ENCODE data around the gene ATP2A2. TPM values are rescaled to one million over a fixed set of nuclear protein-coding genes. Genes with fewer than 3 reads are reported as not detected.

ATP2A2 gene
- total RNA-seq (100 to 1,000 TPM in 1 of 2 donors, 10 to 100 TPM in 1; 60.8 to 198 TPM), polyA plus RNA-seq (10 to 100 TPM; 20.9 to 74.3 TPM)

GRCh38 chr12:110280779-110281548 lies at the start of gene ATP2A2:
ATP2A2 (plus strand) TSS chr12:110281247; CDS start chr12:110281790, 543 bp downstream.
- Histone ChIP-seq H3K36me3 (ENCODE audit: control insufficient read depth in 4 of 4, insufficient read depth in 3 of 4, low read depth in 1 of 4, low read length in 3 of 4) (peaks cover 0 to 10% (median under 1%) of the 10 kb centered on the region in 4 donors), H3K4me1 (ENCODE audit: control insufficient read depth in 4 of 4, insufficient read depth in 4 of 4, low read length in 3 of 4) (peaks cover 2 to 47% (median 33%) of the 10 kb centered on the region in 4 donors), H3K4me3 (ENCODE audit: low read depth in 1 of 3, low read length in 3 of 3) (peak within 1 kb of the TSS; percentile 84 to 99 (median 91)), H3K9me3 (ENCODE audit: control insufficient read depth in 4 of 4, low read length in 3 of 4) (no peaks in the 10 kb centered on the region), H3K27ac (ENCODE audit: low read depth in 1 of 2, low read length in 2 of 2) (peak within 1 kb of the TSS; percentile 91 to 95), H3K9ac (ENCODE audit: low read depth in 1 of 2, low read length in 2 of 2) (peak within 1 kb of the TSS; percentile 78 to 84), H3K27me3 (ENCODE audit: control insufficient read depth in 4 of 4, insufficient read depth in 4 of 4, low read length in 3 of 4) (no peaks in the 10 kb centered on the region)
- WGBS = 2% methylated on average over 108 of the region's 108 CpGs
- peak; percentile 87 for DNase-seq (ENCODE audit: low spot score)
- TF ChIP-seq TAF1 (conservative IDR thresholded peaks at IDR 0.05) = peak; percentile 41
- TF ChIP-seq REST (IDR thresholded peaks at IDR 0.05) = peak; percentile 25
- peak; percentile 17 for TF ChIP-seq YY1 (IDR thresholded peaks at IDR 0.05)
- TF ChIP-seq EGR1 (IDR thresholded peaks at IDR 0.05; ENCODE audit: low read depth in 2 of 2) = no peak

- Histone ChIP-seq H3K4me3 (ENCODE audit: low read depth in 1 of 3, low read length in 3 of 3) (no peak overlapping the region), H3K36me3 (ENCODE audit: control insufficient read depth in 4 of 4, insufficient read depth in 3 of 4, low read depth in 1 of 4, low read length in 3 of 4) (no peaks in the 10 kb centered on the region), H3K4me1 (ENCODE audit: control insufficient read depth in 4 of 4, insufficient read depth in 4 of 4, low read length in 3 of 4) (peaks cover 0 to 16% (median 10%) of the 10 kb centered on the region in 4 donors), H3K27ac (ENCODE audit: low read depth in 1 of 2, low read length in 2 of 2) (no peak overlapping the region), H3K9ac (ENCODE audit: low read depth in 1 of 2, low read length in 2 of 2) (no peak overlapping the region), H3K27me3 (ENCODE audit: control insufficient read depth in 4 of 4, insufficient read depth in 4 of 4, low read length in 3 of 4) (no peaks in the 10 kb centered on the region), H3K9me3 (ENCODE audit: control insufficient read depth in 4 of 4, low read length in 3 of 4) (no peaks in the 10 kb centered on the region)
- 80% methylated on average over 6 of the region's 6 CpGs for WGBS
- no peak for DNase-seq (ENCODE audit: low spot score)
- TF ChIP-seq EGR1 (IDR thresholded peaks at IDR 0.05; ENCODE audit: low read depth in 2 of 2) = no peak
- TF ChIP-seq HNF4A (conservative IDR thresholded peaks at IDR 0.05) = no peak
- TF ChIP-seq ZBTB33 (IDR thresholded peaks at IDR 0.05) = no peak
- TF ChIP-seq RAD21 (IDR thresholded peaks at IDR 0.05) = no peak
These were observed 47.7 kb upstream of the ATP2A2 start for GRCh38 chr12:110233212-110233903.

- Histone ChIP-seq H3K27me3 (ENCODE audit: control insufficient read depth in 4 of 4, insufficient read depth in 4 of 4, low read length in 3 of 4) (no peaks in the 10 kb centered on the region), H3K36me3 (ENCODE audit: control insufficient read depth in 4 of 4, insufficient read depth in 3 of 4, low read depth in 1 of 4, low read length in 3 of 4) (no peaks in the 10 kb centered on the region), H3K27ac (ENCODE audit: low read depth in 1 of 2, low read length in 2 of 2) (no peak overlapping the region), H3K9ac (ENCODE audit: low read depth in 1 of 2, low read length in 2 of 2) (peak overlapping the region in 1 of 2 donors; percentile 53), H3K9me3 (ENCODE audit: control insufficient read depth in 4 of 4, low read length in 3 of 4) (no peaks in the 10 kb centered on the region), H3K4me1 (ENCODE audit: control insufficient read depth in 4 of 4, insufficient read depth in 4 of 4, low read length in 3 of 4) (peaks cover 0 to 16% (median 10%) of the 10 kb centered on the region in 4 donors), H3K4me3 (ENCODE audit: low read depth in 1 of 3, low read length in 3 of 3) (no peak overlapping the region)
- no peak for DNase-seq (ENCODE audit: low spot score)
- TF ChIP-seq SP1 (IDR thresholded peaks at IDR 0.05) (no peak), ZBTB33 (IDR thresholded peaks at IDR 0.05) (no peak), JUND (IDR thresholded peaks at IDR 0.05) (no peak), HNF4A (conservative IDR thresholded peaks at IDR 0.05) (no peak), GABPA (IDR thresholded peaks at IDR 0.05 in 1 of 2, conservative IDR thresholded peaks at IDR 0.05 in 1 of 2) (no peak), FOXA1 (IDR thresholded peaks at IDR 0.05) (no peak)
- WGBS = 63% methylated on average over 2 of the region's 2 CpGs
These were observed 46.7 kb upstream of the ATP2A2 start for GRCh38 chr12:110234331-110234751.

Measured in liver (tissue), 9 donors.